GM18520 (cell line): ENCODE results near the gene CCDC157.

Experiments
- ATAC-seq: cut with Tn5 transposase; IDR thresholded peaks from one replicate; pipeline ENCODE4 v1.9.1; 2021; ENCODE audit not compliant: unreplicated experiment

Gene CCDC157

DNA sequence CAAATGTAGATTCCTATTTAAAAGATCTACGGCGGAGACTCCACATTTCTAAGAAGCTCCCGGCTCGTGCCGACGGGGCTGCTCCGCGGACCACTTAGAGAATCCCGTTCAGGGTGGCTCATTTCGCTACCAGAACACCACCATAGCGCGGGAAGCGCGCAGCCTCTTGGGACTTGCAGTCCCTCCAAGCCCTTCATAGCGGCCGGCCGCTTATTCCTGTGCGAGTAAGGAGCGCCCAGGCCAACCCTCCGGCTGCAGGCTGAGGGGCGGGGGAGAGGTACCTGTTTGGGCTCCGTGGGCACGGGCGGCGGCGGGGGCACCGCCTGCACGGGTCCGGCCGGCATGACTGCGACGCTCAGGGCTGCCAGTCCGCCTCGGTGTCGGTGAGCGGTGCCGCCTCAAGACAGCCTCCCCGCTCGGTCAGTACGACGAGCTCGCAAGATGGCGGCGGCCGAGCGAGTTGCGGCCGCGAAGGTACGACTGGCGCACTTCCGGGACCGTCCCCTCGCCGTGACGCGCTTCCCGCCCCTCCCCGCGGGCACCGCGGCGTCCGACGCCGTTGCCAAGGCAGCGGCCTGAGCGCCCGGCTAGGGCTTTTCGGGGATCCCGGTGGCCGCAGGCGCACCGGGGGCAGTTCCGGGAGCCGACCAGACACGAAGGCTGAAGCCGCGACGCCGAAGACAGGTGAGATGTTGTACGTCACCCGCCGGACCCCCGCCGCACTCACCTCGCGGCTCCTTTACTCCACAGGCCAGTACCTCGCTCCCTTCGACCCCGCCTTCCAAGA lies at the start of gene CCDC157, which contains the start of gene SF3A1:
Gene CCDC157 (plus strand): TSS at position 559 of the 787 bp plus-strand sequence. CDS start 8,994 bp downstream, outside the sequence.
Gene SF3A1 (minus strand): TSS at position 446 of the 787 bp plus-strand sequence. CDS start 102 bp downstream, at position 344.
- ATAC-seq, result peak; percentile 81

DNA sequence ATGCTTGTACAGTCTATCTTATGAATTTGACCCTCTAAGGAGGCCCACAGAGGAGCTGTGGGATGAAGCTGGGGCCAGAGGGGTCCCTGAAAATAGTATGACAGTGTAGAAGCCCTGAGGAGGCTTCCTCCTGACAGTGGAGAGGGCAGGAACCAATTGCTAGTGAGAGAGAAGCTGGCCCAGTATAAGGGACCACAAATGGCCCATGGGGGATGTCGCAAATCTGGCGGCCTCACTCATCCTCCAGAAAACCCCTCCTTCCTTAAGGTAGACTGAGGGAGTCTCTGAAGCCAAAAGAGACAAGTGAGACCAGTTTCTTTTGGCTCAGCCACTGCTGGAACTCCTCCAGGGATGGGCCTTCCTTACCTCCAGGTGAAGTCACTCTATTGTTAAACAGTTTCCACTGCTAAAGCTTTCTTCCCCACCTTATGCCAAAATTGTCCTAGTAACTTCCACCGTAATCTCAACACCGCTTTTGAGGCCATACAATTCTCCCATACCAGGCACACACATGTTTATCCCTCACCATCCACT lies 49.7 kb upstream of the CCDC157 start:
- no peak for ATAC-seq

DNA sequence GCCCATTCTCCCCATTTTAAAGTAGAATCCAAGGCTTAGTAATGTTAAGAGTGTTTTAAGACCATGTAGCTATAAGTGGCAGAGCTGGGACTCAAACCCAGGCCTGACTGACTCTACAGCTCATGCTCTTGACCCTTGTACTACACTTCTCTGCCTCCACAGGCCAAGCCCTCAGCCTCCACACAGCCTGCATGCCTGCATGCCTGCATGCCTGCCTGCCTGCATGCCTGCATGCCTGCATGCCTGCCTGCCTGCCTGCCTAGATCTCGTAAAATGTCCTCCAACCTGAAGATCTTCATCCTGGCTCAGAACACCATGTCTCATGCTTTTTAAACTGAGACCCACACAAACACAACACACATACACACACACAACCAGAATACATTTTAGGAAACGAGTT lies 48.7 kb upstream of the CCDC157 start:
- ATAC-seq, result no peak

DNA sequence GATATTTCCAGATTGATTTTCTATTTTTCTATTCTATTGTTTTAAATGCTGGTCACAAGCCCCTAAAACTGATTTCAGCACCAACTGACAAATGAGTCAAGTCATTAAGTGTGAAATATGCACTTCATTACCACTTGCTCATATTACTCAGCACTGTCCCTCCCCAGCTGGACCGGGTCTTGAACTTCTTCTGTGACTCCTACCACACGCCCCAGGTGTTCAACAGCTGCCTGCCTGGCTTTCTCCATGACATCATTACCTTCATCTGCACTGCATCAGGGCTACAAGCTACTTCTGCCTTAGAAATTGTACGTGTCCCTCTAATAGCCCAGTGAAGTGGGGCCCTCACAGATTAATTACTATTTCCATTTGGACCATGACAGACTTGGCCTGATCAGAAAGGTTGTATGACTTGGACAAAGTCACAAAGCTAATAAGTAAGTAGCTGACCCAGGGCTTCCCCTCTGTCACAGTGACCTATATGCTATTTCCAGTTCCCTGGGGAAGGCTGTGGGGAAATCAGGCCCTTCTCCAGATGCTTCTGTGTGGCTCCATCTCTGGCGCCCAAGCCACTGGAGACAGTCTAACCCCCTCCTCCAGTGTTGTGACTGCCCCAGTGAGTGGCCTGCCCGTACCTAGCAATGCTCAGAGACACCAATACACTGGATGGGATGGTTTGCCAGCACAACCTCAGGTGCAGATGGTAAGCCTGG lies 48.1 kb upstream of the CCDC157 start:
- peak; percentile 26 for ATAC-seq

DNA sequence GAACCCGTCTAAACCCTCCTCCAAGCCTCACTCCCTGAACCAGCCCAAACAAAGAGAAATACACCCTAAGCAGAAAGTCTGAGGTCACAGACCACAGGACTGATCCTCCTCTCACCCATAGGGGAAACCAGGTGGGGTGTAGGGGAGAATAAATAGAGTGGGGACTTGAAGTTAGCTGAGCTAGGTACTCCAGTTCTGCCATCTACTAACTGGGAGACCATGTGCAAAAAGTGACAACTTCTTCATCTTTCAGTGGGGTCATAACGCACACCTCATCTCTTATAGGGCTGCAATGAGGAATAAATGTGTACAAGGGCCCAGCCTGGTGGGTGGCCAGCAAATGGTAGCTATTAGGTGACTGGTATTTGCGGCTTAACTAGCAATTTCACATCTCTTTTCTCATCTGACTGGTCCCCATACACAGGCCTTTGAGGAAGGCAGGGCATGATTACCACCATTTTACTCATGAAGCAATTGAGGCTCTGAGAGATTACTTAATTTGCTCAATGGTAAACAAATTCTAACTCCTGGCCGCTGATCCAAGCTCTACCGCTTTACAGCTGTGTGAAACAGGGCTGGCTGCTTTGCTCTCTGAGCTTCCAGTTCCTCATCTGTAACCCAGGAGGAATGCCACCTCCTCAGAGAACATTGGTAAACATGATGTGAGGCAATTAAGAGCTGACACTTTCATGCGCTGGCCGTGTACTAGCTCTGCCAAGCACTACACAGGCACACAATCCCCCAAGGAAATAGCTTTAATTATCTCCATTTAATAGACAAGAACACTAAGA lies 46.7 kb upstream of the CCDC157 start:
- ATAC-seq, result no peak

DNA sequence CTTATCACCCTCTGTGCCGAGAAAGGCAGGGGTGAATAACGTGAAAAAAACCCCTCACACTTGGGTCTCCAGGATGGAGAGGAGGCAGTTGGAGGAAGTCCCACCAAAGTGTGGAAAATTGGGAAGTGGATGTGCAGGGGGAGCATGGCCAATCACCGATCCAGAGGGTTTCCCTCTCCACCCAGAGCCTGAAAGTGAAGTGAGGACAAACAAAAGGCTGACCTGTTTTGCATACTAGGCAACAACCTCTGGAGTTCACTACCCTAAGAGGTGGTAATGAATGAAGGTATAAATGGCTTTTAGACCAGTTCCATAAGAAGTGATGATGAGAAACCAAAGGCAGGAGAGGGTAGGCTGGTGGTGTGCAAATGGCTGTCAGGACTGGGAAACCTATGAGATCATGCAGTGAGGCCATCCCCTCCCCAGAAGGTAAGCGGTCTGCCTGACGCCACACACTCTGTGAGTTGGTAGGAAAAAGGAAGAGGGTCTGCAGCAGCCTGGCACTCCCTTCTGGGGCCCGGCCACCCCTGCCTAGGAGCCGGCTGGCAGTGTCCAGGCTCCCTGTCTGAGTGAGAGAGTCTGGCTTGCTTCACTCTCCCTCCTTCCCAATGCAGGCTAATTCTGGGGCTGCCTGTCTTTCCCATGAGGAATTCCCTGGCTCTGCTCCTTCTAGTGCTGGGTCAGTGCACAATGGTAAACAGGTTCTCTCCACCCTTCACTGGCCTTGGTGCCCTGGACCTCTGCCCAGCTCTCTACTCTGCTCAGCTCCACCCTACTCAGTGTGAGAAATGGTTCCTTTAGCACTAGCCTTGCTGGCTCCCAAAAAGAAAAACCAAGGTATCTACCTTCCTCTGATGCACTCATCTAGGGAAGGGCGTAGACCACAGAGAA lies 45.7 kb upstream of the CCDC157 start:
- ATAC-seq, result no peak

DNA sequence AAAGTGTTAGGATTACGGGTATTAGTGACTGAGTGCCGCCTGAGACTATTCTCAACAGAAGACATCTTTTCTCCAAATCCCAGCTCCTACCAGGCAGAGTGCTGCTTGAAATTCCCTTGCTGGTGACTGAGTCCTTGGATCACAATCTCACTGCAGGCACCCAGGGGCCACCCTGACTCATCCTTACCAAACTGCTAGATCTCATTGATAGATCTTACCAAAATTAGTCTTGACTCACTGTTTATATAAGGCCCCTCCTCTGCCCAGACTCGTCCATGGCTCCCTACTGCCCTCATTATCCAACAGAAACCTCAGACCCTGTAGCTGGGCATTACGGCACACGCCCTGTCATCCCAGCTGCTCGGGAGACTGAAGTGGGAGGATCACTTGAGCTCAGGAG lies 44.8 kb upstream of the CCDC157 start:
- no peak for ATAC-seq

DNA sequence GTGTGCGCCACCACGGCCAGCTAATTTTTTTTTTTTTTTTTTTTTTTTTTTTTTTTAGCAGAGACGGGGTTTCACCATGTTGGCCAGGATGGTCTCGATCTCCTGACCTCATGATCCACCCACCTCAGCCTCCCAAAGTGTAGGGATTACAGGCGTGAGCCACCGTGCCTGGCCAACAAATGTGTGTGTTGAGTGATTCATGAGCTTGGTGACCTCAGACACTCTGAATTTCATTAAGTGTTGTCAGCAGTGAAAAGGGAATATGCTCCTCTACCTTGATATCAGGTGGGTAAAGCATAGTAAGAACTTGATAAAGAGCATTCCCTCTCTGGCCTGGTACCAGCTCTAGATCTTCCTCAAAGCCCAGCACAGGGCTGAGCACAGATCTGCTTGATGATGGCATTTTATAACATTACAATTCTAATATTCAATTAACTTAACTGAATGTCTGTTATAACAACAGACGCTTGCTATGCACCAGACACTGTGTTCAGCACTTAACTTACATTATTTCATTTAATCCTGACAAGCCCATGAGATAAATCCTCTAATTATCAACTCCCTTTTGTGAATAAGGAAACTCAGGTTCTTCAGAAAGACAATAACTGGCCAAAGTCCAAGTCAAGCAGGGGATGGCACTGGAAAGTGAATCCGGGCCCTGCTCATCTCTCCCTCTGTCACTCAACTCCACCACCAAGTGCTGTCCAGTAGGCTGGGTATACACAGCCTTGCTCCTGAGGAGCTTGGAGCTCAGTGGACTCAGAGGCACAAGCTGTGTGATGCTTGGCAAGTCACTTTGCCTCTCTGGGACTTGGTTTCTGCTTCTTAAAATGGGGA lies 43.1 kb upstream of the CCDC157 start:
- no peak for ATAC-seq

DNA sequence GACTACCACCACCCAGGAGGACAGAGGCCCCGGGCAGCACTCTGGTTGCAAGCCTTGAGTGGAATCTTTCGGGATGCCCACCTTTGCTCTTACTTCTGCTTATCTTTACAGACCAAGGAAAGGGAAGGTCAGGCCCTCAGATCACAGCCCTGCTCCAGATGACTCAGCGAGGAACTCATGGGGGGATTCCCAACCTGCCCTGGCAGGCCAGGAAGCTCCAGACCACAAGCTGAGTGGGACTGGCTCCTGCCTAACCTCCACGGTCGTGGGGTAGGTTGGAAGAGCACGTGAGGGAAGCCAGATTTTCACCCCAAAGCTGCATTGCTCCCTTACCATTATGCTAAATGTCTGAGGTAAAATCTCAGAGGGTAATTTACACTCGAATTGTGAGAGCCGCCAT lies 41.9 kb upstream of the CCDC157 start:
- ATAC-seq, result no peak

DNA sequence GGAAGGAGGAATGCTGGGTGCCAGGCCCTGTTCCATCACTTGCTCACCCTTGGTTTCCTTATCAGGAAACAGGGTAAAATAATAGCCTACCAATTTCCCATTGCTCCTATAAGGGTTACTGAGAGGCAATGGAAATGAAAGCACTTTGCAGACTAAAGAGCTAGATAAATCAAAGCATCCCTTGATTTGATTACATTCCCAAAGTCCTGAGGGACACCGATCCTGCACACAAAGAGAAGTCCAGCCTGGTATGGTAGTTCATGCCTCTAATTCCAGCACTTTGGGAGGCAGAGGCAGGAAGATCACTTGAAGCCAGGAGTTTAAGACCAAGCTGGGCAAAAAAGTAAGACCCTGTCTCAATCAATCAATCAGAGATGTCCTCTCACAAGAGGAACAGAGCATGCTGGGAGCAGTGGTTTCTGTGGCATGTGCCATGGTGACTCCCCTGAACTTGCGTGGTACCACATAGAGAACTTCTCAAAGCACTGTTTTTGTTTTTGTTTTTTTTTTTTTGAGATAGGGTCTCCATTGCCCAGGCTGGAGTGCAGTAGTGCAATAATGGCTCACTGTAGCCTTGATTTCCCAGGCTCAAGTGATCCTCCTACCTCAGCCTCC lies 40.7 kb upstream of the CCDC157 start:
- ATAC-seq, result no peak

DNA sequence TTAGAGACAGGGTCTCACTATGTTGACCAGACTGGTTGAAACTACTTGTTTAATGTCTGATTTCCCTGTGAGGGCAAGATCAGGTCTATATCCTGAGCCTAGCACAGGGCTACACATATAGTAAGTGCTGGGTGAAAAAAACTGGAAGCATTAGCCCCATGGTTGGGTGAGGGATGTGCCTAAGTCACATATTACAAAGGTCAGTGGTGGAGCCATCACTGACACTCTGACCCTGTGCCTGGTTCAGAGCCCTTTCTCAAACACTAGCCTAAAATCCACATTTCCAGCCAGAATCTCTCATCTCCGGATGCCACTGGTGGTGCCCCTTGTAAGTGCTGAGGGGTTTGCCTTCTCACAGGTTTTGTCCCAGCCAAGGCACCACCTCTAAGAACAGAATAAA lies 39.0 kb upstream of the CCDC157 start:
- ATAC-seq, result no peak

DNA sequence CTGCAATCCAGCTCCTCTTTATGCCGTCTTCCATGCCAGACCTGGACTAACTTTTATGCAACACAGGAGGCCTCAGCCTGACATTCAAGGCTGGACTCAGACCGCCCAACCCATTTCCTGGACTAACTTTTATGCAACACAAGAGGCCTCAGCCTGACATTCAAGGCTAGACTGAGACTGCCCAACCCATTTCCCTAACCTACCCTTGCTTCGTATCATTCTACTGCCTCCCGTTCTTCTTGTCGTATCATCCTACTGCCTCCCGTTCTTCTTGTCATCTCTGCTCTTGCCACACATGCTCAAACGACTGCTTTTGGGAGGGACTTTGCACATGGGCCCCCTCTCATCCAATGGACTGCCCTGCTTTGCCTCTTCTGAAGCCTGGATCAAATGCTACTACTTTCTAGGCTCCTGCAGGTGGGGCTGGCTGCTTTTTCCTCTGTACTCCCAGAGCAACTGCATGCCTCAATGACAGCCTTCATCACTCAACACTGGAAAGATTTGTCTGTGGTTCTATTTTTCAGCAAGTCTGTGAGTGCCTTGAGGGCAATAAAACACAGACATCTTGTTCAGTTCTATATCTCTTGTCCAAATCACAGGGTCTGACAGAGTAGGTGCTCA lies 37.9 kb upstream of the CCDC157 start:
- ATAC-seq, result no peak

DNA sequence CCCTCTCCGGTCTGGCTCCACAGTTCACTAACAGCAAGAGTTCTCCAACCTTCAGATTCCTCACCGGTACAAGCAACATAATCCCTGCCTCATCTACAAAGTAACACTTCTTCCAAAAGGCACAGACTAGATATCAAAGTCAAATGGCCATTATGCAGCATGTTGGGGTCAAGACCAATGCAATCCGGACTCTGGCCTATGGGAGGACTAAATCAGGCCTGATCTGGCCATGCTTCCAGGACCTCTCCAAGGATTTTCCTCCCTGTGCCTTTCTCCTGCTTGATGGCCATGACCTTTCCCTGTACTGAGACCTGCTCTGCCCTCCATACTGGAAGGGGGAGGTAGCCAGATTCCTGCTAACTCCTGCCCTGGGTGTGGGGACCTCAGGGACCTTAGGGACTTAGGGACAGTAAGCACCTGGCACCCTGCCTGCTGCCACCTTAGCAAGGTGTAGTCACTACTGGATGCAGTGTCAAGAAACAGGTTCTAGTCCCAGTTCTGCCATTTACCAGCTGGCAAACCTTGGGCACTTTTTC lies 36.7 kb upstream of the CCDC157 start:
- ATAC-seq, result no peak

DNA sequence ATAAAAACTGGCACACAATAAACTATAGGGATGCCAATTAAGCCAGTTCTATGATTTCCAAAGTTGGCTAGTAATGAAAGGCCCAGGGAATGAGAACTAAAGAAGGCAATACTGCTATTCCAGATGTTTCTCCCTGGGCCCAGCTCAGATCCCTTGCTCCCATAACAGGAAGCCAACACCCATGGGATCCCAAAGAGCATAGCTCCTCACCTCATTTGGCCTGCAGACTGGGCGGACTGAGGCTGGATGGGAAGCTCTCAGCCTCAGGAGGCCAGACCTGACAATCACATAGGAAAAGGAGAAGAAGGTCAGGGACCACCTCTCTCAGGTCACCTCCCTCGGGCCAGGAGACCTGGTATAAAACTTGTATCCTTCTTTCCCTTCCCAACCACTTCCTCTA lies 35.3 kb upstream of the CCDC157 start:
- ATAC-seq, result no peak

DNA sequence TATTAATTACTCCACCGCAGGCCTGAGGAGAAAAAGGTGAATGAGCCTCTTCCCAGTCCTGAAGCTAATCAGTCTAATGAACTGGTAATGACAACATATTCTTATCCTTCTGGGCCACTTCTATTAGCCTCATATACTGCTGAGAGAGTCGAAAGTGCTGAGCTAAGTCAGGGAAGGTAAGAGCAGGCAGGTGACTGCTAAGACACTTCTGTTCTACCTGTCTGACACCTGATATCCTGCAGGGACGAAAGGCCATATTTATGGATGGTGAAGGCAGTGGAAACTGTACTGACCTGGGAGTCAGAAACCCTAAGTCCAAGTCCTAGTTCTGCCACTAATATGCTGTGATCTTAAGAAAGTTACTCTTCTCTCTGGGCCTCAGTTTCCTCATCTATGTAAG lies 33.6 kb upstream of the CCDC157 start:
- no peak for ATAC-seq

DNA sequence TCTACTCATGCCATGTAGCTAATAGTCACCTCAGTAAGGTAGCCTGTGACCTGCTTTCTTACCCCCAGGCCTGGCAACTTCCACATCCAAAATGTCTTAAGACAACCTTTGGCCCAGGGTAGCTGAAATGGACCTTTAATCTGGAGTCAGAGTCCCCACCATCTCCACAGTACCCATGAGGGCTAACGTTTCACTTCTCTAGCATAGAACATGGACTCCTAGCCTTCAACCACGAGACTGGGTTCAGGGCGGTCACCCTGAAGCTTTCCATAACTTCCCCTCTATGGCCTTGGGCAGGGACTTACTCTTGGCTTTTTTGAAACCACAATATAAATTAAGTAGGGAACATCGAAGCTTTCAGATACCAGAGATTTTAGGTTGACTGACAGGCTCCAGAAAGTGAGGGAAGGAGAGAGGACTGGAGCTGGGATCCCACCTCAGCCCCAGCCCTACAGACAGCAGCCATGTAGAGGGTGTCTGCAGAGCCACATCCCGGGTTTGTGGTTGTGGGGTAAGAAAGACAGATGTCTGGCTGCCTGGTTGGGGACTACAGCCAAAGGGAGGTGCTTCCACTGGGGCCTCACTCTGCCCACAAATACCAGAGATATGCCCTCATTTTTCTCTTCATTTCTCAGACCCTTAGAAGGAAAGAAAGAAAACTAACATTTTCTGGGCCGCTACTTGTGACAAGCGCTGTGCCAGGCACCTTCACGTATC lies 32.6 kb upstream of the CCDC157 start:
- ATAC-seq, result no peak

DNA sequence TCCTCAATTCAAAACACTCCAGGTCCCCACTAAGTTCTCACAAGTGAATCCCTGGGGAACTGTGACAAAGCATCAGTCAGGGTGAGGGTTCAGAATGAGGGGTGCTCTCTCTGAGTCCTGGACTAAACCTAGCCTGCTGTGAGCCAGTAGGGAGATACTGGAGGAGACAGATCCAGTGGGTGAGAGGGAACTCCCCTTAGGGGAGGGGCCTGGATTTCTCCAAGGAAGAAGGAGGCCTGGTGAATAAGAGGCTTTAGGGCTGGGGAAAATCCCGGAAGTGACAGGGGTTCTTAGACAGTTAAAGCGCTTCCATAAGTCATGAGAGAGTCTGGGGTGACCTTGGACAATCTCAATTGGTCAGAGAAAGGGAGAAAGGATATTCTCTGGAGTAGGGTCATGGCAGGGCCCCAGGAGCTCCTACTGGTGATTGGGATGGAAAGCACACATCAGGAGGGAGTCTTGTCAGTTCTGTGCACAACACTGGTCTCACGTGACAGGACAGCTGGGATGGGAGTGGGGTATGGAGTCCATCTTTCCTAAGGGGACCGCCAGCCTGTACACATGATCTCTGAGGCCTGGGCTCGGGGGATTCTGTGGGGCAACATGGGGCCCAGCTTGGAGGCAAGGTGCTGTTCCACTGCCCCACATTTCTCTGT lies 31.6 kb upstream of the CCDC157 start:
- ATAC-seq, result no peak
